Panc1 (cell line): ENCODE data around the gene CRHR2.

ENCODE experiments used
- CTCF ChIP-seq: fragments of 450-650 bp; IDR thresholded peaks from 2 replicates; pipeline ENCODE4 v1.5.1; 2017; ENCODE audit warnings: mild to moderate bottlenecking
- POLR2AphosphoS5 ChIP-seq: IDR thresholded peaks from 2 replicates; pipeline ENCODE4 v1.6.1; 2012; ENCODE audit warnings: mild to moderate bottlenecking, low read depth, low read length, moderate library complexity
- REST ChIP-seq, 2 experiments: IDR thresholded peaks; 2 replicates each; pipeline ENCODE4 v1.6.1; 2011 to 2012; ENCODE audit warnings: low read depth in 2 of 2, control low read depth in 1 of 2, low read length in 1 of 2, mild to moderate bottlenecking in 1 of 2, moderate library complexity in 1 of 2; ENCODE audit not compliant: insufficient read depth in 1 of 2
- SIN3A ChIP-seq: IDR thresholded peaks from 2 replicates; pipeline ENCODE4 v1.6.1; 2012; ENCODE audit warnings: low read depth, mild to moderate bottlenecking, low read length, moderate library complexity, borderline replicate concordance; ENCODE audit not compliant: insufficient read depth
- TCF7L2 ChIP-seq: IDR thresholded peaks from 2 replicates; pipeline ENCODE4 v1.6.1; 2011; ENCODE audit warnings: mild to moderate bottlenecking, low read depth, low read length, inconsistent platforms

DNA sequence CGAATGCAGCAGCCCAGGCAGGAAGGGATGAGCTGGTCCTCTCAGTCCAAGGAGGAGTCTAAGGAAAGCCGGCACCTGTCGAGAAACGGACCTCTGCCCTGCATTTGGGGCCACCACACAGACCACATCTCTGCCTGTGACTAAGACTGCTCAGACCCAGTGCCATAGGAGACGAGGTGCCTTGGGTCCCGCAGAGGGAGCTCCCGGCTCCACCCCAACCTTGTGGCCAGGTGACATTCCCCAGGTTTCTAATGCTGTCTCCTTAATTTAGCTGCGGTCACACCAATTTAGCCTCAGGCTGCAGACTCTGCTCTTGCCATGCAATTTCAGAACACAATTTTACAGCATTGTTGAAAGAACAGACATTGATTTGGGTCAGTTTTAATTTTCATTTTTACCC, 22.8 kb upstream of the CRHR2 start:
- no peak for TF ChIP-seq CTCF
- TF ChIP-seq POLR2AphosphoS5: no peak
- no peak for TF ChIP-seq TCF7L2
- TF ChIP-seq REST (IDR thresholded peaks at IDR 0.05; ENCODE audit: insufficient read depth in 1 of 2, low read depth in 2 of 2, low read length in 1 of 2): no peak
- TF ChIP-seq SIN3A: no peak
